ENCODE measurements around the gene CENPL. TPM values are rescaled to one million over a fixed set of nuclear protein-coding genes. Genes with fewer than 3 reads are reported as not detected.
"Not testable (repeated sequence)": the region's sequence is repeated elsewhere in the genome, so short reads cannot be mapped to it uniquely, and the experiment has no call there.

The CENPL gene
- total RNA-seq, 1 experiment from 2014 or later, result 19.5 TPM

DNA sequence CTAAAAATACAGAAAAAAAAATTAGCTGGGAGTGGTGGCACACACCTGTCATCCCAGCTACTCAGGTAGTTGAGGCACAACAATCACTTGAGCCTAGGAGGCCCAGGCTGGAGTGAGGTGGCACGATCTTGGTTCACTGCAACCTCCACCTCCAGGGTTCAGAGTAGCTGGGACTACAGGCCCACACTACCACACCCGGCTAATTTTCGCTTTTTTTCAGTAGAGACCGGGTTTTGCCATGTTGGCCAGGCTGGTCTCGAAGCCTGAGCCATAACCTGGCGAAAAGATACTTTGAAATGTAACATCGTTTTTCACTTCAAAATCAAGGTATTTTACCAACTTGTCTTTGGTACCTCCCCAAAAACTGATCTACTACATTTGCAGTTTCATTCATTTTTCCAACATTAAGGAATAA lies 37.1 kb upstream of the CENPL start:
- Histone ChIP-seq H3K27ac (peak overlapping the region; percentile 31), H3K79me2 (ENCODE audit: low read depth) (peaks cover 24% of the 10 kb centered on the region), H3K36me3 (ENCODE audit: low read depth) (peaks cover 44% of the 10 kb centered on the region), H3K9me2 (ENCODE audit: insufficient read depth) (no peaks in the 10 kb centered on the region), H3F3A (ENCODE audit: insufficient read depth, low read depth) (peaks cover 72% of the 10 kb centered on the region), H2AFZ (no peak overlapping the region), H3K4me1 (replicated peaks; ENCODE audit: insufficient read depth) (peaks cover 25% of the 10 kb centered on the region), H3K27me3 (ENCODE audit: insufficient read depth, low read depth) (no peaks in the 10 kb centered on the region), H3K4me2 (no peak overlapping the region), H3K4me3 (no peak overlapping the region), H3K9me3 (ENCODE audit: insufficient read depth, low read depth) (no peaks in the 10 kb centered on the region), H4K20me1 (ENCODE audit: insufficient read depth) (peaks cover 48% of the 10 kb centered on the region)
- POLR2A ChIA-PET (ENCODE audit: unreplicated experiment), result no interaction called here
- CTCF ChIA-PET, result no interaction called here
- intact Hi-C loops (cut with micrococcal nuclease; ENCODE audit: unreplicated experiment), result loop anchor here (10.0 kb wide), 2 partner anchors 213 to 1327 kb away; partner anchors contain the start of gene SUCO
- DNase-seq, result peak in 1 of 2 experiments; percentile 56
- TF ChIP-seq, protein P1, sequence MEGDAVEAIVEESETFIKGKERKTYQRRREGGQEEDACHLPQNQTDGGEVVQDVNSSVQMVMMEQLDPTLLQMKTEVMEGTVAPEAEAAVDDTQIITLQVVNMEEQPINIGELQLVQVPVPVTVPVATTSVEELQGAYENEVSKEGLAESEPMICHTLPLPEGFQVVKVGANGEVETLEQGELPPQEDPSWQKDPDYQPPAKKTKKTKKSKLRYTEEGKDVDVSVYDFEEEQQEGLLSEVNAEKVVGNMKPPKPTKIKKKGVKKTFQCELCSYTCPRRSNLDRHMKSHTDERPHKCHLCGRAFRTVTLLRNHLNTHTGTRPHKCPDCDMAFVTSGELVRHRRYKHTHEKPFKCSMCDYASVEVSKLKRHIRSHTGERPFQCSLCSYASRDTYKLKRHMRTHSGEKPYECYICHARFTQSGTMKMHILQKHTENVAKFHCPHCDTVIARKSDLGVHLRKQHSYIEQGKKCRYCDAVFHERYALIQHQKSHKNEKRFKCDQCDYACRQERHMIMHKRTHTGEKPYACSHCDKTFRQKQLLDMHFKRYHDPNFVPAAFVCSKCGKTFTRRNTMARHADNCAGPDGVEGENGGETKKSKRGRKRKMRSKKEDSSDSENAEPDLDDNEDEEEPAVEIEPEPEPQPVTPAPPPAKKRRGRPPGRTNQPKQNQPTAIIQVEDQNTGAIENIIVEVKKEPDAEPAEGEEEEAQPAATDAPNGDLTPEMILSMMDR (conservative IDR thresholded peaks at IDR 0.05), result no peak
- TF ChIP-seq EZH2 (IDR thresholded peaks at IDR 0.05; ENCODE audit: low read depth), result no peak
- no TSS peak for BruUV-seq (replicated peaks)

DNA sequence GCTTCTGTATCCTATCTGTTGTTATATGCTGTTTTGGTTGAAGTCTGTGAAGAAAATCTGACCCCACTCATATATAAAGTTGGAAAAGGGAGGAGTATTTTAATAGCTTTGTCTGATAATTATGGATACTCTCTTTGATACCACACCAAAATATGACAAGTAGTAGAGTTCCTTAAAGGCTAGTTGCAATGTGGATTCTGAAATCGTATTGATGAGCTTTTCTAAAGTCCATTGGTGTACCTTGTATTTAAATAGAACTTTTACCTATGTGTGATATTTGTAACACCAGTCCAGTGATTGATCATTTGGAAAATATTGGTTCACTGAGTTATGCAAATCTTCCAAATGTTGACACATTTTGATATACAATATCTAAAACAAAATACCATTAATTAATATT lies 35.4 kb upstream of the CENPL start:
- ChIA-PET CTCF (no interaction called here), POLR2A (ENCODE audit: unreplicated experiment) (interaction anchor here (0.7 kb wide), 1 partner anchor 24 kb away, joined by 3 read pairs; no protein-coding TSS in a partner anchor)
- TF ChIP-seq, protein P1 (conservative IDR thresholded peaks at IDR 0.05), result no peak
- TF ChIP-seq EZH2 (IDR thresholded peaks at IDR 0.05; ENCODE audit: low read depth), result no peak

DNA sequence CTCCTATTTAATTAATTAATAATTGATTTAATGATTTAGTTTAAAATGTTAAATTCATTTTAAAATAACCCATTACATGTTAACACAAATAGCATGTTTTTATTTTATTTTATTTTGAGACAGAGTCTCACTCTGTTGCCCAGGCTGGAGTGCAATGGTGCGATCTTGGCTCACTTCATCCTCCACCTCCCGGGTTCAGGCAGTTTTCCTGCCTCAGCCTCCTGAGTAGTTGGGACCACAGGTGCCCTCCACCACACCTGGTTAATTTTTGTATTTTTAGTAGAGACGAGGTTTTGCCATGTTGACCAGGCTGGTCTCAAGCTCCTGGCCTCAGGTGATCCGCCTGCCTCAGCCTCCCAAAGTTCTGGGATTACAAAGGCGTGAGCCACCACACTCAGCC lies 34.9 kb upstream of the CENPL start:
- H3K9me2 ChIP-seq (ENCODE audit: insufficient read depth); H3K79me2 ChIP-seq (ENCODE audit: low read depth); H3K4me1 ChIP-seq (replicated peaks; ENCODE audit: insufficient read depth); H3K4me2 ChIP-seq; H3K27ac ChIP-seq; DNase-seq; H3K4me3 ChIP-seq; H3K9me3 ChIP-seq (ENCODE audit: insufficient read depth, low read depth); H2AFZ ChIP-seq; intact Hi-C loops (cut with micrococcal nuclease; ENCODE audit: unreplicated experiment); BruUV-seq (replicated peaks); H3K27me3 ChIP-seq (ENCODE audit: insufficient read depth, low read depth); CTCF ChIA-PET: not testable (repeated sequence)
- Histone ChIP-seq H3F3A (ENCODE audit: insufficient read depth, low read depth) (peaks cover 50% of the 10 kb centered on the region), H4K20me1 (ENCODE audit: insufficient read depth) (peaks cover 26% of the 10 kb centered on the region), H3K36me3 (ENCODE audit: low read depth) (peaks cover 28% of the 10 kb centered on the region)
- POLR2A ChIA-PET (ENCODE audit: unreplicated experiment), result interaction anchor here (0.7 kb wide), 1 partner anchor 23 kb away, joined by 3 read pairs; no protein-coding TSS in a partner anchor

More for the DNA sequence above, 35.4 kb upstream of the CENPL start:
- Histone ChIP-seq H3K4me3 (no peak overlapping the region), H3K4me1 (replicated peaks; ENCODE audit: insufficient read depth) (peaks cover 14% of the 10 kb centered on the region), H3K36me3 (ENCODE audit: low read depth) (peaks cover 34% of the 10 kb centered on the region), H2AFZ (no peak overlapping the region), H3K4me2 (no peak overlapping the region), H4K20me1 (ENCODE audit: insufficient read depth) (peaks cover 31% of the 10 kb centered on the region), H3K9me2 (ENCODE audit: insufficient read depth) (no peaks in the 10 kb centered on the region), H3K27me3 (ENCODE audit: insufficient read depth, low read depth) (no peaks in the 10 kb centered on the region), H3K79me2 (ENCODE audit: low read depth) (peaks cover 7% of the 10 kb centered on the region), H3K9me3 (ENCODE audit: insufficient read depth, low read depth) (no peaks in the 10 kb centered on the region), H3K27ac (0 out of 2 replicates have a peak overlapping the region, but pooled peaks have one; percentile 11), H3F3A (ENCODE audit: insufficient read depth, low read depth) (peaks cover 55% of the 10 kb centered on the region)
- BruUV-seq (replicated peaks), result no TSS peak
- DNase-seq, result no peak
- intact Hi-C loops (cut with micrococcal nuclease; ENCODE audit: unreplicated experiment), result loop anchor here (10.0 kb wide), 2 partner anchors 215 to 1325 kb away; partner anchors contain the start of gene SUCO
